Frontal cortex (tissue), 4 donors: ENCODE results near the gene TIMMDC1. TPM values are rescaled to one million over a fixed set of nuclear protein-coding genes. Genes with fewer than 3 reads are reported as not detected.

Source experiments
- DNase-seq, 2 donors: peaks; one replicate each; pipeline ENCODE4 v3.0.0; 2012; ENCODE audit warnings: low spot score in 2 of 2
- FAIRE-seq: peaks from 2 replicates; lab custom pipeline; 2012; peaks lifted over from hg19 to GRCh38; lab: Jason Lieb, UNC
- total RNA-seq: library from RNA; depleted of rRNA; stranded (reverse); fragments of >200 nt; gene quantifications from one replicate; pipeline ENCODE4 v1.2.3, GENCODE V29; 2014
- donor health status: control.
- donor health status: control.
- donor health status: control.

The TIMMDC1 gene
- total RNA-seq, 1 donor from 2014 or later = 31.0 TPM

GRCh38 chr3:119507404-119507803 lies 9.1 kb downstream of the TIMMDC1 start:
- FAIRE-seq (no peak), DNase-seq (no peak)

GRCh38 chr3:119508172-119508845 lies 10.0 kb downstream of the TIMMDC1 start:
- FAIRE-seq (no peak), DNase-seq (no peak)

GRCh38 chr3:119510690-119511089 lies 12.3 kb downstream of the TIMMDC1 start:
- no peak for FAIRE-seq
- DNase-seq = no peak

GRCh38 chr3:119514637-119515036 lies 16.3 kb downstream of the TIMMDC1 start:
- DNase-seq = no peak
- no peak for FAIRE-seq

GRCh38 chr3:119517112-119517511 lies 18.8 kb downstream of the TIMMDC1 start:
- FAIRE-seq (no peak), DNase-seq (no peak)

GRCh38 chr3:119518026-119518425 lies 19.7 kb downstream of the TIMMDC1 start:
- DNase-seq (no peak), FAIRE-seq (no peak)

GRCh38 chr3:119524931-119525662 lies 26.8 kb downstream of the TIMMDC1 start:
- FAIRE-seq = no peak
- DNase-seq = no peak

- FAIRE-seq (no peak), DNase-seq (no peak)
Measured at GRCh38 chr3:119527714-119528113, 29.4 kb downstream of the TIMMDC1 start.

- FAIRE-seq = no peak
- no peak for DNase-seq
Measured at GRCh38 chr3:119529883-119530282, 31.5 kb downstream of the TIMMDC1 start.

- DNase-seq (no peak), FAIRE-seq (no peak)
Measured at GRCh38 chr3:119530456-119530855, 32.1 kb downstream of the TIMMDC1 start.

- FAIRE-seq (no peak), DNase-seq (no peak)
Measured at GRCh38 chr3:119531151-119531550, 32.8 kb downstream of the TIMMDC1 start.

GRCh38 chr3:119534296-119534695 lies 35.9 kb downstream of the TIMMDC1 start:
- no peak for DNase-seq
- FAIRE-seq = no peak

GRCh38 chr3:119536757-119537156 lies 38.4 kb downstream of the TIMMDC1 start:
- DNase-seq (no peak), FAIRE-seq (no peak)

- DNase-seq (no peak), FAIRE-seq (no peak)
Measured at GRCh38 chr3:119538772-119539171, 40.4 kb downstream of the TIMMDC1 start.

GRCh38 chr3:119541547-119541946 lies 43.2 kb downstream of the TIMMDC1 start:
- no peak for FAIRE-seq
- no peak for DNase-seq

GRCh38 chr3:119542168-119542767 lies 43.9 kb downstream of the TIMMDC1 start:
- DNase-seq = no peak

GRCh38 chr3:119543147-119543546 lies 44.8 kb downstream of the TIMMDC1 start:
- FAIRE-seq = no peak
- DNase-seq = no peak

More at GRCh38 chr3:119542168-119542767, 43.9 kb downstream of the TIMMDC1 start:
- FAIRE-seq = no peak

GRCh38 chr3:119547227-119547626 lies 48.9 kb downstream of the TIMMDC1 start:
- DNase-seq (no peak), FAIRE-seq (no peak)

GRCh38 chr3:119548341-119548740 lies 50.0 kb downstream of the TIMMDC1 start:
- FAIRE-seq (no peak), DNase-seq (no peak)

- no peak for FAIRE-seq
- no peak for DNase-seq
Measured at GRCh38 chr3:119550192-119550910, 52.0 kb downstream of the TIMMDC1 start.
